ENCODE data around the gene ACP6. TPM values are rescaled to one million over a fixed set of nuclear protein-coding genes. Genes with fewer than 3 reads are reported as not detected.

Gene ACP6
- total and polyA plus RNA-seq, 2 of the 13 experiments (the other 11 are each of a cell fraction or from before 2014, with no cell fraction given), result 18.1 to 33.7 TPM

GRCh38 chr1:147652306-147652705 lies 18.0 kb downstream of the ACP6 start:
- WGBS (ENCODE audit: low lambda C conversion rate), result no CpG with 5 or more reads among the region's 3 CpGs
- H4K20me1 ChIP-seq (ENCODE audit: insufficient read depth, low read length), result no peaks in the 10 kb centered on the region
- no peaks in the 10 kb centered on the region for H3K27me3 ChIP-seq (ENCODE audit: control insufficient read depth in 1 of 2, insufficient read depth in 2 of 2, low read length in 2 of 2)
- no peak overlapping the region for H3K27ac ChIP-seq (ENCODE audit: extremely low read length, insufficient read depth, low read length)
- no peak for FAIRE-seq
- no TSS peak for BruUV-seq (replicated peaks)
- H2AFZ ChIP-seq (ENCODE audit: low read length), result no peak overlapping the region
- intact Hi-C loops (cut with micrococcal nuclease; ENCODE audit: unreplicated experiment) (no loop called here), in situ Hi-C loops (cut with HindIII; ENCODE audit: extremely low pct_ligation_motif_present, low pct_unique_long_range_greater_than_20kb) (no loop called here)
- no peak overlapping the region for H3K4me2 ChIP-seq (ENCODE audit: low read depth, low read length)
- ChIA-PET POLR2A (no interaction called here), CTCF (ENCODE audit: low intra/inter-chr PET ratio, low total read pairs) (no interaction called here)
- no peaks in the 10 kb centered on the region for H3K9me3 ChIP-seq (ENCODE audit: low read length)
- H3K4me1 ChIP-seq (ENCODE audit: insufficient read depth, low read length), result peaks cover 11% of the 10 kb centered on the region
- DNase-seq (ENCODE audit: low spot score), result no peak
- H3K9ac ChIP-seq (ENCODE audit: insufficient read depth, low read depth, low read length), result no peak overlapping the region
- TF ChIP-seq GABPB1 (CRISPR knock-in tag; IDR thresholded peaks at IDR 0.05) (no peak), SP2 (CRISPR knock-in tag; IDR thresholded peaks at IDR 0.05) (no peak), AHDC1 (CRISPR knock-in tag; IDR thresholded peaks at IDR 0.05; ENCODE audit: borderline replicate concordance) (no peak), ZSCAN30 (CRISPR knock-in tag; IDR thresholded peaks at IDR 0.05) (no peak), MEIS1 (CRISPR knock-in tag; IDR thresholded peaks at IDR 0.05; ENCODE audit: borderline replicate concordance) (no peak), DMAP1 (CRISPR knock-in tag; IDR thresholded peaks at IDR 0.05) (no peak)
- TF ChIP-seq, protein P1, sequence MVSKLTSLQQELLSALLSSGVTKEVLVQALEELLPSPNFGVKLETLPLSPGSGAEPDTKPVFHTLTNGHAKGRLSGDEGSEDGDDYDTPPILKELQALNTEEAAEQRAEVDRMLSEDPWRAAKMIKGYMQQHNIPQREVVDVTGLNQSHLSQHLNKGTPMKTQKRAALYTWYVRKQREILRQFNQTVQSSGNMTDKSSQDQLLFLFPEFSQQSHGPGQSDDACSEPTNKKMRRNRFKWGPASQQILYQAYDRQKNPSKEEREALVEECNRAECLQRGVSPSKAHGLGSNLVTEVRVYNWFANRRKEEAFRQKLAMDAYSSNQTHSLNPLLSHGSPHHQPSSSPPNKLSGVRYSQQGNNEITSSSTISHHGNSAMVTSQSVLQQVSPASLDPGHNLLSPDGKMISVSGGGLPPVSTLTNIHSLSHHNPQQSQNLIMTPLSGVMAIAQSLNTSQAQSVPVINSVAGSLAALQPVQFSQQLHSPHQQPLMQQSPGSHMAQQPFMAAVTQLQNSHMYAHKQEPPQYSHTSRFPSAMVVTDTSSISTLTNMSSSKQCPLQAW (CRISPR knock-in tag; IDR thresholded peaks at IDR 0.05), result no peak
- ATAC-seq, result no peak
- H3K36me3 ChIP-seq (replicated peaks in 1 of 2; ENCODE audit: control insufficient read depth in 1 of 2, insufficient read depth in 2 of 2, low read length in 2 of 2), result peaks cover 29 to 74% of the 10 kb centered on the region in 2 experiments
- H3K4me3 ChIP-seq (replicated peaks in 1 of 3; ENCODE audit: insufficient read depth in 1 of 3, low read depth in 2 of 3, low read length in 3 of 3), result no peak overlapping the region
- H3K79me2 ChIP-seq (ENCODE audit: insufficient read depth, low read length), result no peaks in the 10 kb centered on the region
